ENCODE measurements around the gene MVK.

DNA sequence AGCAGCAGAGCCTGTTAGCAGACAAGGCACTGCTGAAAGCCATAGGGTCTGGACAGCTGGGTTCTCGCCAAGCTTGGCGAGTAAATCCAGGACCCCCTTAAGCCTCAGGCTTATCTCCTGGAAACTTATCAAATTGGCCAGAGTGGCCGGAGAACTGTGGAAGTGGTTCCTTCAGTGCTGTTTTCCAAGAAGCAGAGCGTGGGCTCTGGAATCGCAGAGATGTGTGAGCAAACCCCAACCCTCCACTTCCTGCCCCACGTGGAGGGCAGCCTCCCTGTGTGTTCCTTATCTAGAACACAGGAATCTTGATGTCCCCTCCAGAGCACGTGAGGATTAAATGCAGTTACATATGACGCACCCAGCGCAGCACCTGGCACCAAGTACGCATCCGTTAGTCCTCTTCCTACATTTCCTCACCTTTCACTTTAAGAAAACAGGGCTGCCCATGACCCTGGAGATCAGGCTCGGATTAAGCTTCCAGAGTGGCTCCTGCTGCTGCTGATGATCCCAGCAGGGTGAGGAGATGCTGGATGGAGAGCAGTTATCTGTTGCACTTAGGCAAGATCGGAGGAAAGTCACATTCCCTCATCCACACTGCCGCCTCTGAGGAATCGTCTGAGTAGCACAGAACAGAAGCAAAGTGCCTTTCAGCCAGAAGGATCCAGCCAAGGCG is 35.3 kb upstream of the MVK start:
- no peak for TF ChIP-seq EZH2 (IDR thresholded peaks at IDR 0.05; ENCODE audit: low read length, missing control alignments)
- TF ChIP-seq, protein P1, sequence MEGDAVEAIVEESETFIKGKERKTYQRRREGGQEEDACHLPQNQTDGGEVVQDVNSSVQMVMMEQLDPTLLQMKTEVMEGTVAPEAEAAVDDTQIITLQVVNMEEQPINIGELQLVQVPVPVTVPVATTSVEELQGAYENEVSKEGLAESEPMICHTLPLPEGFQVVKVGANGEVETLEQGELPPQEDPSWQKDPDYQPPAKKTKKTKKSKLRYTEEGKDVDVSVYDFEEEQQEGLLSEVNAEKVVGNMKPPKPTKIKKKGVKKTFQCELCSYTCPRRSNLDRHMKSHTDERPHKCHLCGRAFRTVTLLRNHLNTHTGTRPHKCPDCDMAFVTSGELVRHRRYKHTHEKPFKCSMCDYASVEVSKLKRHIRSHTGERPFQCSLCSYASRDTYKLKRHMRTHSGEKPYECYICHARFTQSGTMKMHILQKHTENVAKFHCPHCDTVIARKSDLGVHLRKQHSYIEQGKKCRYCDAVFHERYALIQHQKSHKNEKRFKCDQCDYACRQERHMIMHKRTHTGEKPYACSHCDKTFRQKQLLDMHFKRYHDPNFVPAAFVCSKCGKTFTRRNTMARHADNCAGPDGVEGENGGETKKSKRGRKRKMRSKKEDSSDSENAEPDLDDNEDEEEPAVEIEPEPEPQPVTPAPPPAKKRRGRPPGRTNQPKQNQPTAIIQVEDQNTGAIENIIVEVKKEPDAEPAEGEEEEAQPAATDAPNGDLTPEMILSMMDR (conservative IDR thresholded peaks at IDR 0.05 in 1 of 2, IDR thresholded peaks at IDR 0.05 in 1 of 2; ENCODE audit: low read depth in 1 of 2, low read length in 2 of 2) = no peak

Data from fibroblast of lung (primary cell).